Measurements from ENCODE around the gene YTHDF1.

YTHDF1 gene

DNA sequence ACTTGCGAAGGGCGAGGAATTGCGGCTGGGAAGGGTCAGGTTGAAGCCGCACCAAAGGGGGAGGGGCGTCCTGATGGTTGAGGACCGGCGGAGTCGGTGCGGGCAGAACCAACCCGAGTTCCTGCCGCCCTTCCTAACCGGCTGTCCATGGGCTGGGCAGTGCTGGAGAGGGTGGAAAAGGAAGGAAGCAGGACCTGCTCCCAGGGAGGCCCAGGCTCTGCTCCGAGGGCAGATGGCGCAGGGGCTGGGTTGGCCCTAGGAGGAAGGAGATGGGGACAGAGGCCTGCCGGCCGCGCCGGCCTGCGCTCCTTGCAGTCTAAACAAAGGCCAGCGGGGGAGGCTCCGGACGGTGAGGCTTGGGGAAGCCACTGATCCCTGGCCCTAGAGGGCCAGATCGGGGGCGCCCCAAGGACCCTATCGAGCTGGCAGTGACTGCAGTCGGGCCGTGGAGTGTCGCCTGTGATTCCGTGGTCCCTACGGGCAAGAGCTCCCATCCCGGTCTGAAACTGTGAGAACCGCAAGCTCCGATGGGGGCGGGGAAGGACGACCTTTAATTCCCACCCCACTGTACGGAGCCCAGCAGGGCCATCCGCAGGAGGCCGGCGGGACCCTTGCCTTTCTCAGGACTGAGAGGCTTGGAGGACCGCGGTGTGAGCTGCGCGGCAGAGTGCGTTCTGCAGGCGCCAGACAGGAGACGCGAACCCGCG lies 39.4 kb downstream of the YTHDF1 start:
- no peak for ATAC-seq (ENCODE audit: low read depth)
- Mint-ChIP-seq H3K4me3 (peak overlapping the region; percentile 51), H3K27ac (peak overlapping the region; percentile 35), H3K27me3 (peaks cover 29% of the 10 kb centered on the region), H3K4me1 (peaks cover 16% of the 10 kb centered on the region), H3K9me3 (peaks cover 3% of the 10 kb centered on the region), H3K36me3 (peaks cover 3% of the 10 kb centered on the region)
- DNase-seq (ENCODE audit: low spot score in 2 of 2), result no peak

DNA sequence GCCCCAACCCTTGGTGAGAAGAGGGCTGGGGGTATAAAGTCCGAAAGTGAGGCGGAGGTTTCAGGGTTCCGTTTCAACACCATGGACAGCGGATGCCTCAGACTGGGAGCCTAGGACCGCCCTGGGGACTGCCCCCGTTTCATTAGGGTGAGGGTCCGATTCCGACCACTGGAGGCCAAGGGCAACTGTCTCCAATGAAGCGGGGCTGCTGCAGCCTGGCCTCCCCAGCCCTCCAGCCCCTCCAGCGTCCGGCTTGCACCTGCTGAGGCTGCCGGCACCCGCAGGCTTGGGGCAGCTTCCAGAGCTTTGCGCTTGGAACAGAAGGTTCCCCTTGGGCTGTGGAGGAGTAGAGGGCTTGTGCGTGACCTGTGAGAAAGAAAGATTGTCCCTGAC lies 39.9 kb downstream of the YTHDF1 start:
- no peak for DNase-seq (ENCODE audit: low spot score in 2 of 2)
- H3K27me3 Mint-ChIP-seq, result peaks cover 30% of the 10 kb centered on the region
- peak overlapping the region; percentile 35 for H3K27ac Mint-ChIP-seq
- no peak for ATAC-seq (ENCODE audit: low read depth)
- peaks cover 3% of the 10 kb centered on the region for H3K36me3 Mint-ChIP-seq
- peaks cover 3% of the 10 kb centered on the region for H3K9me3 Mint-ChIP-seq
- peaks cover 16% of the 10 kb centered on the region for H3K4me1 Mint-ChIP-seq
- H3K4me3 Mint-ChIP-seq, result peak overlapping the region; percentile 40

DNA sequence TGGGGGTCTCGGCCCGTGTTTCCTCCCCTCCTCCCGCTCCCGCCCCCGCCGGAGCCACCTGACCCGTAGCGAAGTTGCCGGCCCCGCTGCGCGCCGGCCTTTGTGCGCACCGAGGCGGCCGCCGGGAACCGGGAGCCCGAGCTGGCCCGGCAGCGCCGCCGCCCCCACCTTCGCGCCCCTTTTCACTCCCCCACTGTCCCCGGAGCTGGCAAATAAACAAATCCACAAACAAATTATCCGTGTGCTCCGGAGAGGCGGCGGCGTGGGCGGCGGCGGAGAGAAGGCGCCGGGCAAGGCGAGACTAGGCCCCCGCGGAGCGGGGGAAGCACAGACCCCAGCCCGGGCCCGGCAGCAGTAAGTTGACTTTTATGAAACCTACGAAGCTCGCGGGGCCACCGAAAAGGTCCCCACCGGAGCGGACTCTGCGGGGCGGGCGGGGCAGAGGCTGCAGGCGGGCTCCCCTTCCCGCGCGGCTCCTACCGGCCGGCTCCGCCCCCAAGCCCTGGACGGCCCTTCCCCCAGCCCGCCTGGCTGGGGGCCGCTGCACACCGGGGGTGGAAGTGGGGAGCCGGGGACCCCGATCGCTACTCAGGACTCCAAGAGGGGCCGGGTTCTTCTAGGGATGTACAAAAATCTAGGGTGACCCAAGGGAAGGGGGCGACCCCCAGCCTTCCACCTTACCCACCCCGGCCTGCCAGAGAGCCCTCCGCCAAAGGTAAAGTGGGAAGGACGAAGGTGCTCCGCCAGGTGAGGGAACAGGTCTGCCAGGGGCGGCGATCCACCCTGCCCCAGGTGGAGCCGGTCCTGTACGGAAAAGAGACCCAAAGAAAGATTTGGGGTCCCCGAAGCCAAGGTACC lies 40.7 kb downstream of the YTHDF1 start:
- Mint-ChIP-seq H3K36me3 (peaks cover 3% of the 10 kb centered on the region), H3K4me1 (peaks cover 14% of the 10 kb centered on the region), H3K27ac (no peak overlapping the region), H3K27me3 (peaks cover 27% of the 10 kb centered on the region), H3K9me3 (peaks cover 3% of the 10 kb centered on the region), H3K4me3 (no peak overlapping the region)
- no peak for ATAC-seq (ENCODE audit: low read depth)
- no peak for DNase-seq (ENCODE audit: low spot score in 2 of 2)

DNA sequence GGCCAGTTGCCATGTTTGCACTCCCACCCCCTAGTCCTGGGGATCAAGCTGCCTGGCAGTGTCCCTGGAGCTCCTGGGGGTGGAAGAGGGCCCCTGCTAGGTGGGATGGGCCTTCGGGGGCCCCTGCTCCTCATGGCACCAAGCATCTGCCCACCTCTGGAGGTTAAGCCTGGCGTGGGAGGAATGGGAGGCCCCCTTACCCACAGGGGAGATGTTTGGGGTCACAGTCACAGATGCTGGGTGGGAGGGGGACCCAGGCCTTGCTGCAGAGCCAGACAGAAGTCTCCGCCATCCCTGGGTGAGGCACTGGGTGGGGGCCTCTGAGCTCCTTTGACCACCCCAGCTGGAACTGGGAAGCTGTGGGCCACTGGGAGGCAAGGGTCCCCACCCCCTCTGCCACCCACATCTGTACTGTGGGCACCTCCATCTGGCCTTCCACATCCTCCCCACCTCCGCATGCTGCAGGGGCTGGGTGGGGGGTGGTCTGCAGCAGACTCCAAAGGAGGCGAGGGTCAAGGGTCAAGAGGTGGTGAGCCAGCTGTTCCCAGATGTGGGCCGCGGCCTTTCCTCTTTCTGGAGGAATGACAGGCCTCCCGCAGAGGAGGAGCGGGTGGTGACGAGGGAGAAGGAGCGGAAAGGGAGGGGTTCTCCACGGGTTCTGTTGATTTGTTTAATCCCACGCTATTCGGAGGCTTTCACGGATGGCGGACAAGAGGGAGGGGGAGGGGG lies 41.5 kb downstream of the YTHDF1 start:
- DNase-seq (ENCODE audit: low spot score in 2 of 2), result no peak
- Mint-ChIP-seq H3K4me1 (peaks cover 12% of the 10 kb centered on the region), H3K9me3 (peaks cover 3% of the 10 kb centered on the region), H3K27ac (no peak overlapping the region), H3K36me3 (peaks cover 3% of the 10 kb centered on the region), H3K27me3 (peaks cover 31% of the 10 kb centered on the region), H3K4me3 (no peak overlapping the region)
- ATAC-seq (ENCODE audit: low read depth), result no peak

DNA sequence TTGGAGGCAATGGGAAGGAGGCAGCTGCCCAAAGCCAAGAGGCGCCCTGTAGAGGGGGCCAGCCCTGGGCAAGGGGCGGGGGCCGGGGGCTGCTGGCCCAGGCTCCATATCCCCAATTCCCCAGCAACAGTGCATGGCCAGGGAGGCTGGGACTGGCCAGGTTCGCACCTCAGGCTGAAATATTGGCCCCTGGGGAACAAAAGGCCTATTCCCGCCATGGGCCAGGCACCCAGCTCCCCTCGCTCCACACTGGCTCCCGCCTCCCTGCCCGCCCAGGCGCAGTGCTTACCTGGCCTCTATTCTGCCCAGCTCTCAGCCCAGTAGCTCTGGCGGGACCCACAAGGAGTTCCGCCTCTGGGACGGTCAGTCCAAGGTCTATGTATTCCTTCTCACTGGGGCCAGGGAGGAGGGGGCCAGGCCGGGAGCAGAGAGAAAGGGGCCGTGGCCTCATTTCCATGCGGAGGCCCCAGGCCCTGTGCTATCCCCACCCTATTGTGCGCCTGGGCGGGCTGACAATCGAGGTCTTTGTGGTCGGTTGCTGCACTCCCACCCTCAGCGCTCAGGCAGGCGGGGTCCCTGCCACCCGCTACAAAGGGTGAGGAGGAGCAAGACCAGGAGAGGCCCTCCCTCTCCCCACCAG lies 42.3 kb downstream of the YTHDF1 start:
- DNase-seq (ENCODE audit: low spot score in 2 of 2) (no peak), ATAC-seq (ENCODE audit: low read depth) (no peak)
- no peak overlapping the region for H3K27ac Mint-ChIP-seq
- peaks cover 3% of the 10 kb centered on the region for H3K9me3 Mint-ChIP-seq
- H3K36me3 Mint-ChIP-seq, result peaks cover 3% of the 10 kb centered on the region
- peaks cover 10% of the 10 kb centered on the region for H3K4me1 Mint-ChIP-seq
- H3K4me3 Mint-ChIP-seq, result no peak overlapping the region
- peaks cover 32% of the 10 kb centered on the region for H3K27me3 Mint-ChIP-seq

DNA sequence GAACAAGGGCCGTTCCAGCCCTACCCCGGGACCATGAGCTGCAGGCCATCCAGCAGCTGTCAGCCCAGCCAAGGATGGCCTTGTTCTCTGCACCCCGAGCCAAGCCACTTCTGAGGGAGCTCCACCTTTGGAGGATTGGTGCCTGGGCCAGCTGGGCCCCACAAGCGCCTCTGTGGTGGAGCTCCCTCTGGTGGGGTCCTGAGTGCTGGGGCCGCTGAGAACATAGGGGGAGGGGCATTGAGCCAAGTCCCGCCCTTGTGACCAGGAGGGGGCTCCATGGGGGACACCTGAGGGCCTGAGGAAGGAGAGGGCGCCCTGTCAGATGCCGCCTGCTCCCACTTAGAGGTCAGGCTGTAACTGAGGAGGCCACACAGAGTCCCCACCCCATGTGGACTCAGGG lies 43.2 kb downstream of the YTHDF1 start:
- H3K36me3 Mint-ChIP-seq, result peaks cover 3% of the 10 kb centered on the region
- DNase-seq (ENCODE audit: low spot score in 2 of 2), result no peak
- H3K27ac Mint-ChIP-seq, result no peak overlapping the region
- peak; percentile 34 for ATAC-seq (ENCODE audit: low read depth)
- H3K27me3 Mint-ChIP-seq, result peaks cover 31% of the 10 kb centered on the region
- peaks cover 3% of the 10 kb centered on the region for H3K9me3 Mint-ChIP-seq
- no peak overlapping the region for H3K4me3 Mint-ChIP-seq
- H3K4me1 Mint-ChIP-seq, result peaks cover 8% of the 10 kb centered on the region

DNA sequence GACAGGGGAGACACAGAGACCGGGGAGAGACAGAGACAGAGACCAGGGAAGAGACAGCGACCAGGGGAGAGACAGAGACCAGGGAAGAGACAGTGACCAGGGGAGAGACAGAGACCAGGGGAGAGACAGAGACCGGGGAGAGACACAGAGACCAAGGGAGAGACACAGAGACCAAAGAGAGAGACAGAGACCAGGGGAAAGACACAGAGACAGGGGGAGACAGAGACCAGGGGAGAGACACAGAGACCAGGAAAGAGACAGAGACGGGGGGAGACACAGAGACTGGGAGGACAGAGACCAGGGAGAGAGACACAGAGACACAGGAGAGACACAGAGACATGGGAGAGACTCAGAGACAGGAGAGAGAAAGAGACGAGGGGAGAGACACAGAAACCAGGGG lies 43.9 kb downstream of the YTHDF1 start:
- Mint-ChIP-seq H3K27me3 (peaks cover 29% of the 10 kb centered on the region), H3K9me3 (peaks cover 3% of the 10 kb centered on the region), H3K36me3 (peaks cover 3% of the 10 kb centered on the region), H3K4me1 (peaks cover 6% of the 10 kb centered on the region), H3K27ac (no peak overlapping the region), H3K4me3 (no peak overlapping the region)
- ATAC-seq (ENCODE audit: low read depth), result no peak
- no peak for DNase-seq (ENCODE audit: low spot score in 2 of 2)

DNA sequence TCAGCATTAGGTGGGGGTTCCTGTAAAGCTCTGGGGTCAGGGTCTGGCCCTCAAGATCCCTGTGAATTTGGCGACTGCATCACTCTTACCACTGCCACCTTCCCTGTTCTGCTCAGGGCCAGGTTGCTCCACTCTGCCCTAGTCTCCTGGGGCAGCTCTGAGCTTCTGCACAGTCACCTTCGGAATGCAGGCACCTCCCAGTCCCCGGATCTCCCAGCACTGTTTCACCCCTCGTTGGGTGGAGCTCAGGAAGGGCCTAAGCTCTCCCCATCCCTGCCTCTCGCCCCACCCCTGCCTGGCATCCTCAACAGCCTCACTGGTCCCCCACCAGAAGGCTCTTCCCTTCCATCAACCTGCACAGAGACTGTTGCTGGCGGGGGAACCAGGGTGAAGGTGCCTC lies 46.2 kb downstream of the YTHDF1 start:
- no peak overlapping the region for H3K4me3 Mint-ChIP-seq
- peaks cover 25% of the 10 kb centered on the region for H3K27me3 Mint-ChIP-seq
- H3K9me3 Mint-ChIP-seq, result peaks cover 3% of the 10 kb centered on the region
- peaks cover 1% of the 10 kb centered on the region for H3K4me1 Mint-ChIP-seq
- no peak for DNase-seq (ENCODE audit: low spot score in 2 of 2)
- no peak for ATAC-seq (ENCODE audit: low read depth)
- peaks cover 3% of the 10 kb centered on the region for H3K36me3 Mint-ChIP-seq
- H3K27ac Mint-ChIP-seq, result no peak overlapping the region

DNA sequence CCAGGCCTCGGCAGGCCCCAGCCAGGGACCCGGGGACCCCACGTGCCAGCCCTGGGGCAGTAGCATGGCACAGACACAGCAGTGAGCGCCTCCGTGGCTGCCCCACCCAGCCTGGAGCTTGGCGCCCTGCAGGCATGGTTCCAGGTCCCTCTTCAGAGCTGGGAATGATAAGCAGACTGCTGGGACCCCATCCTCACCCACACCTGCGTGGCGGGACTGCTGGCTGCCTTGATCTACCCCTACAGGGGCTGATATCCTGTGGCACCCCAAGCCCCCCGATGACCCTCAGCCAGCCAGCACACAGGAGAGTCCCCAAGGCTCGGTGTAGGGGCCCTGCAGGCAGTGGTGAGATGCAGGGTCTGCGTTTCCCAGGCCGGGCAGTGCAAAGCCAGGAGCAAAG lies 47.1 kb downstream of the YTHDF1 start:
- peaks cover 25% of the 10 kb centered on the region for H3K27me3 Mint-ChIP-seq
- no peak overlapping the region for H3K27ac Mint-ChIP-seq
- no peaks in the 10 kb centered on the region for H3K4me1 Mint-ChIP-seq
- ATAC-seq (ENCODE audit: low read depth) (no peak), DNase-seq (ENCODE audit: low spot score in 2 of 2) (no peak)
- H3K36me3 Mint-ChIP-seq, result peaks cover 3% of the 10 kb centered on the region
- peaks cover 3% of the 10 kb centered on the region for H3K9me3 Mint-ChIP-seq
- H3K4me3 Mint-ChIP-seq, result no peak overlapping the region

DNA sequence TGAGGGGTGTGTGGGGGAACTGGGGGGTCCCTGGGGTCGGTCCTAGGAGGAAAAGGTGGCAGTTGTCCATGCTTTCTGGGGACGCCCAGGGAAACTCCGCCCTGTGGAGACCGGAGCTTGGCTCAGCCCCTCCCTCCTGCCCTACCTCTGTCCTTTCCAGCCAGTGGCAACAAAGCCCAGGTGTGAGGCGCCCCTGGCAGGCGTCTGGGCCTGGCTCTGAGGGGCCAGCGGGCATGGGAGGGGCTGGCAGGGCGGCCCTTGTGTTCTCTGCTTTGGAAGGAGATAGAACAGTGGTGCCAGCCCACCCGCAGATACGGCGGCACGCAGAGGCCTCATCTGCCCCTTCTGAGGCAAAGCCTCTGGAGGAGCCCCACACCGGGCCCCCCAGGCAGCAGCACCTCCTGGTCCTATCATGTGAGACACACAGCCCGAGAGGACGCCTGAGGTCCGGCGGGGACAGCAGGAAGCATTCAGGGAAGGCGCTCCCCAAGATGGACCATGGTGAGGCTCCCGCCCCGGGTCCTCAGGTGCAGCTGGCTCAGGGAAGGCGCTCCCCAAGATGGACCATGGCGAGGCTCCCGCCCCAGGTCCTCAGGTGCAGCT lies 47.9 kb downstream of the YTHDF1 start:
- Mint-ChIP-seq H3K36me3 (peaks cover 3% of the 10 kb centered on the region), H3K9me3 (peaks cover 3% of the 10 kb centered on the region), H3K4me3 (no peak overlapping the region), H3K27me3 (peaks cover 26% of the 10 kb centered on the region), H3K27ac (no peak overlapping the region), H3K4me1 (no peaks in the 10 kb centered on the region)
- ATAC-seq (ENCODE audit: low read depth), result no peak
- no peak for DNase-seq (ENCODE audit: low spot score in 2 of 2)

DNA sequence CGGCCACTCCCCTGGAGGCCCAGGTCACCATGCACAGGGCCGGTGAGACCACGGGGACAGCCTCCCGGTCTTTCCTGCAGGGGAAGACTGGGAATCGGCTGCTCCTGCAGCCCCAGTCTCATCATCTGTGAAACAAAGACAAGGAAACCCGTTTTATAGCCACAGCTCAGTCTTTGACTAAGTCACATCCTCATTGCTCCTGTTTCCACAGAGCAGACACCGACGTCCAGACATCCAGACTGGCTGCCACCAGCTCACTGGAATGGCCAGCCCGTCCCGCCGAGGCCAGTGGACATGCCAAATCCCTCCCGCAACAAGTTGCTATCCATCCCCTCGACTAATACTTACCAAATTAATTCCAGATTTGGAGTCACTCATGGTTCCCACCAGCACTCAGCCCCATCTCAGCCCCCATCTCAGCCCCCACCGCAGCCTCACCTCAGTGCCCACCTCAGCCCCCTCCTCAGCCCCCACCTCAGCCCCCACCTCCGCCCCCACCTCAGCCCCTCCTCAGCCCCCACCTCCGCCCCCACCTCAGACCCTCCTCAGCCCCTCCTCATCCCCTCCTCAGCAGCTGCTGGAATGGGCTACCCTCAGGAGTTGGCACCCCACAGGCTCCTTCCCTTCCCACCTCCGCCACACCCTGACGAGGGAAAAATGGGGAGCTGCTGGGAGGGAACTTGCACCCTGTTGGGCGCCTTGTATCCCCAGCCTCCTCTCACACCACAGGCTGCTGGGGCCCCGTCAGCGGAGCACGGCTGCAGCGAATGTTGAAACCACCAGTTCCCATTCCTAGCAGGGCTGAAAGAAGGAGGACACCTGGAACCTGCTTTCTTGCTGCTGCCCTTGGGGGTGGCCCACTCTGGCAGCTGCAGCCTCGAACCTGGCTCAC lies 48.7 kb downstream of the YTHDF1 start:
- Mint-ChIP-seq H3K27ac (no peak overlapping the region), H3K36me3 (peaks cover 3% of the 10 kb centered on the region), H3K4me3 (no peak overlapping the region), H3K4me1 (no peaks in the 10 kb centered on the region), H3K9me3 (peaks cover 3% of the 10 kb centered on the region), H3K27me3 (peaks cover 24% of the 10 kb centered on the region)
- ATAC-seq (ENCODE audit: low read depth) (no peak), DNase-seq (ENCODE audit: low spot score in 2 of 2) (no peak)

DNA sequence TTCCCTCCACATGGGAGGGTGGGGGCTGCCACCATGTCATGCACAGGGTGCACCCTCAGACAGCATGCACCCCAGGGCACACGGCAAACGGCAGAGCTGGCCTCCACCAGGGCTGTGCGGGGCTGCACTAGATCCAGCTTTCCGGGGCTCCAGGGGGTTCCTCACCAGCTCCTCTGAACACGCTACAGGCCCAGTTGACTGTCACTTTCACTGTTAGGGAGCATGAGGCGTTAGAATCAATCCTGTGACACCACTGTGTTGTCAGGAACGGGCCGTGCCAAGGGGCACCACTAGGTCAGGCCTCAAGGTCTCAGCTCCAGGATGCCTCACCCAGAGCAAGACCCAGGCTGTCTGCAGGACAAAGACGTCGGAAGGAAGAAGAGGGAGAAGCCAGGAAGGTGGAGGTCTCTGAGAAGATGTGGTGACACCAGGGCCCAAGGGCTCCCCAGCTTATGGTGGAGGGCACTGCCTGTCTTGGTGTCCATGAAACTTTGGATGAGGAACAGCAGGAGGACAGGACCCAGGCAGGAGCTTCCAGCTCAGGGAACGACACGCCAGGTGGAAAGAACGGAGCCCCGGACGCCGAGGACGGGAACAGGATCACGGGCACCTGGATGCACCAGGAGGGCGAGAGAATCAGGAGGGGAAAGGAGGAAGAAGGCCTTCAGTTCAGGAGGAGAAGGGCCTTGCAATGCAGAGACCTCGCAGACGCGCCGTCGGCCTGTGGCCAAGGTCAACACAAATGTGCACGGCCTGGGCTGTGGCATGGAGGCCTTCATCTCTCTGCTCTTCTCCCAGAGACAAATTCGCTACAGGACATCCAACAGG lies 49.5 kb downstream of the YTHDF1 start:
- no peaks in the 10 kb centered on the region for H3K36me3 Mint-ChIP-seq
- ATAC-seq (ENCODE audit: low read depth), result no peak
- H3K9me3 Mint-ChIP-seq, result no peaks in the 10 kb centered on the region
- no peak for DNase-seq (ENCODE audit: low spot score in 2 of 2)
- H3K27ac Mint-ChIP-seq, result no peak overlapping the region
- H3K4me3 Mint-ChIP-seq, result no peak overlapping the region
- no peaks in the 10 kb centered on the region for H3K4me1 Mint-ChIP-seq
- H3K27me3 Mint-ChIP-seq, result peaks cover 19% of the 10 kb centered on the region
